AG04449 (cell line): Measurements from ENCODE around the gene ATXN1.
"Not testable (repeated sequence)": the region's sequence is repeated elsewhere in the genome, so short reads cannot be mapped to it uniquely, and the experiment has no call there.

Experiments used
- CTCF ChIA-PET: fragments of 350-600 bp; formaldehyde crosslinking; extraction: SDS; loops from one replicate; lab custom pipeline; 2021; ENCODE audit warnings: antibody characterized with exemption; lab: Yijun Ruan, JAX
- POLR2A ChIA-PET: fragments of 400-600, 350-600 bp; formaldehyde crosslinking; extraction: SDS; loops from one replicate; lab custom pipeline; 2020; ENCODE audit warnings: antibody characterized with exemption, inconsistent platforms; lab: Yijun Ruan, JAX
- DNase-seq: peaks from one replicate; pipeline ENCODE4 v3.0.0-alpha.2; 2010; ENCODE audit warnings: low read depth, low spot score
- H3K4me3 ChIP-seq: 2 replicates; pipeline ENCODE4 v1.5.1; 2011; ENCODE audit warnings: low read depth, mild to moderate bottlenecking, control low read depth, low read length
- TF ChIP-seq, protein P1 (sequence below): IDR thresholded peaks from one replicate; pipeline ENCODE4 v1.5.1; 2011; ENCODE audit warnings: mild to moderate bottlenecking, moderate library complexity, low read length, control low read depth, inconsistent platforms; ENCODE audit not compliant: insufficient read depth; ENCODE audit errors: missing control alignments

The ATXN1 gene

DNA sequence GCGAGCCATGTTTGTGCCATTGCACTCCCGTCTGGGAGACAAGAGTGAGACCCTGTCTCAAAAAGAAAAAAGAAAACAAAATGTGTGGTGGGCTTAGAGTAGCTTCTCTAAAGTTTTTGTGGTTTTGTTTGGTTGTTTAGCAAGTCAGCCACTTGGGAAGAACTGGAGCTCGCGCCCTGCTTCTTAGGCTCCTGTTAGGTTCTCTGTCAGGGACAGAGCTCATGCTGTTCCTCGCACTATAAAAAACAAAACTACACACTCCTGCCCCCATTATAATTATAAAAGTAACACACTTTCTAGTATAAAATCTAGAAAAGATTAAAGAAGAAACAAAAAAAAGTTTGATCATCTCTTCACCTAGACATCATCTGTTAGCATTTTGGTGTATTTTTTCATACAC, 489.8 kb downstream of the ATXN1 start:
- ChIA-PET CTCF (interaction anchor here (4.8 kb wide), 1 partner anchor 14 kb away, joined by 27 read pairs; no protein-coding TSS in a partner anchor), POLR2A (no interaction called here)
- DNase-seq, result no peak
- no peak overlapping the region for H3K4me3 ChIP-seq
- TF ChIP-seq, protein P1, sequence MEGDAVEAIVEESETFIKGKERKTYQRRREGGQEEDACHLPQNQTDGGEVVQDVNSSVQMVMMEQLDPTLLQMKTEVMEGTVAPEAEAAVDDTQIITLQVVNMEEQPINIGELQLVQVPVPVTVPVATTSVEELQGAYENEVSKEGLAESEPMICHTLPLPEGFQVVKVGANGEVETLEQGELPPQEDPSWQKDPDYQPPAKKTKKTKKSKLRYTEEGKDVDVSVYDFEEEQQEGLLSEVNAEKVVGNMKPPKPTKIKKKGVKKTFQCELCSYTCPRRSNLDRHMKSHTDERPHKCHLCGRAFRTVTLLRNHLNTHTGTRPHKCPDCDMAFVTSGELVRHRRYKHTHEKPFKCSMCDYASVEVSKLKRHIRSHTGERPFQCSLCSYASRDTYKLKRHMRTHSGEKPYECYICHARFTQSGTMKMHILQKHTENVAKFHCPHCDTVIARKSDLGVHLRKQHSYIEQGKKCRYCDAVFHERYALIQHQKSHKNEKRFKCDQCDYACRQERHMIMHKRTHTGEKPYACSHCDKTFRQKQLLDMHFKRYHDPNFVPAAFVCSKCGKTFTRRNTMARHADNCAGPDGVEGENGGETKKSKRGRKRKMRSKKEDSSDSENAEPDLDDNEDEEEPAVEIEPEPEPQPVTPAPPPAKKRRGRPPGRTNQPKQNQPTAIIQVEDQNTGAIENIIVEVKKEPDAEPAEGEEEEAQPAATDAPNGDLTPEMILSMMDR, result no peak

DNA sequence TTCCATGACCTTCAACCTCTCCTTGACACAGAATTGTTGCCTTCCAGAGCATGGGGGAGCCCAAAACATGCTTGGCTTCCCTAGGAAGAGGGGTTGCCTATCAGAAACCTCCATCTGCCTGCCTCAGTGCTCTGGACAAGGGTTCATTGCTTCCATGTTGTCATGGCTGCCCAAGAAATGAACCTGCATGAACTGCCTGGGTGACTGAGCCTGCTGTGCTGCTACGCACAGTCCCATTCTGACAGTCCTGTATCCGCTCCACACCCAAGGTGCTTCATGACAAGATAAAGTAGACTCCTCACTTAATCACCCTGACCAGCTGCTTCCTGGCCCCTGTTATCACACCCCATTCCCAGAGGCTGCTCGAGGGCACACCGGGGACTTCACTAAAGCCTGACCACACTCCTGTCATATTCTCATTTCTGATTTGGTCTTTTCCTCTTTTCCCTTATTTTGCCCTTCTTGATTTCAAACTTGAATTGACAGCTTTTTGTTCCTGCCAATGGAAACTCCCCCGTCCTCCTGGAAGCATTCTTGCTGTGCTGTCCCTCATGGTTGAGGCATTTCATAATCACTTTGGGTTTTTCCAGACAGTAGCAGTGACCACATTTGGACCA, 491.0 kb downstream of the ATXN1 start:
- no peak for DNase-seq
- TF ChIP-seq, protein P1, result no peak
- CTCF ChIA-PET, result interaction anchor here (4.8 kb wide), 1 partner anchor 15 kb away, joined by 27 read pairs; no protein-coding TSS in a partner anchor
- no peak overlapping the region for H3K4me3 ChIP-seq
- POLR2A ChIA-PET, result no interaction called here

DNA sequence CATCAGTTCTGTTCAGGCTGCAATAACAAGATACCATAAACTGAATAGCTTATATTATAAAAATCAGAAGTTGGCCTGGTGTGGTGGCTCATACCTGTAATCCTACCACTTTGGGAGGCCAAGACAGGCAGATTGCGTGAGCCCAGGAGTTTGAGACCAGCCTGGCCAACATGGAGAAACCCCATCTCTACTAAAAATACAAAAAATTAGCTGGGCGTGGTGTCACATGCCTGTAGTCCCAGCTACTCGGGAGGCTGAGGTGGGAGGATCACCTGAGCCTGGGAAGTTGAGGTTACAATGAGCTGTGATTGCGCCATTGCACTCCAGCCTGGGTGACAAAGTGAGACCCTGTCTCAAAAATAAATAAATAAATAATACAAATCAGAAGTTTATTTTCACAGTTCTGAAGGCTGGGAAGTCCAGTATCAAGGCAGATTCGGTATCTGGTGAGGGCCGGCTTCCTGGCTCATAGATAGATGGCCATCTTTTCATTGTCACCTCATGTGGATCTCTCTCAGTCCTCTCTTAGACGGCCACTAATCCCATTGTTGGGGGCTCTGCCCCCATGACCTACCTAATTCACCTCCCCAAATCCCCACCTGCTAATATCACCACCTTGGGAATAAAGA, 491.7 kb downstream of the ATXN1 start:
- CTCF ChIA-PET, result interaction anchor here (1.2 to 4.8 kb wide), 3 partner anchors 8 to 16 kb away, joined by 3 to 27 read pairs (median 4); no protein-coding TSS in a partner anchor
- POLR2A ChIA-PET, DNase-seq, H3K4me3 ChIP-seq: not testable (repeated sequence)

DNA sequence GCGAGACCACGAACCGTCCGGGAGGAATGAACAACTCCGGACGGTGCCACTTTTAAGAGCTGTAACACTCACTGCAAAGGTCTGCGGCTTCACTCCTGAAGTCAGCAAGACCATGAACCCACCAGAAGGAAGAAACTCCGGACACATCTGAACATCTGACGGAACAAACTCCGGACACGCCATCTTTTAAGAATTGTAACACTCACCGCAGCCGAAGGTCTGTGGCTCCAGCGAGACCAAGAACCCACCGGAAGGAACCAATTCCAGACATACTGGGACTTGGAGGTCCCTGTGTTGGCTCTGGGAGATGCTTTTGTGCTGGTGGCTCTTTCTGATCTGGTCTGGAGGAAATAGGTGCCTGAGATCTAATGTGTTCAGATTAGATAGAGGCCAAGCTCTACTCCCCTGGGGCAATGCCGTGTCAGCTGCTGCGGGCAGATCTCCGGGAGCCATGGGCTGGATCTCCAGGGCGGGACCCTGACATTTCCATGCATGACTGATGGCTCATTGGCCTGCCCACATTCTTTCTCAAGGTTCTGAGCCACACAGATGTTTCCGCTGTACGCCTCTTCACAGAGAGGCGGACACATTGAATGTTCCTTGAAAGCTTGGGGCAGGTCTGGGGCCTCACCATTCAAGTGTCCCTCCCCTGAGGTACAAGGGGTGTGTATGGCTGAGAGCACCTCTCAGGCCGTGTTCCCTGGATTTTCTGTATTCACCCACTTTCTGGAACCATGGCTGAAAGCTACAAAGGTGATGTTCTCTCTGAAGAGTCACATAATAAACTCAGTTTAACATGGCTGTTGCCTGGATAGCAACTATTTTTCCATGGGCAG, 493.6 kb downstream of the ATXN1 start:
- POLR2A ChIA-PET, result no interaction called here
- DNase-seq, result no peak
- CTCF ChIA-PET, result interaction anchor here (1.1 to 4.8 kb wide), 4 partner anchors 9 to 18 kb away, joined by 4 to 27 read pairs (median 6); no protein-coding TSS in a partner anchor
- no peak overlapping the region for H3K4me3 ChIP-seq
- TF ChIP-seq, protein P1, result no peak

DNA sequence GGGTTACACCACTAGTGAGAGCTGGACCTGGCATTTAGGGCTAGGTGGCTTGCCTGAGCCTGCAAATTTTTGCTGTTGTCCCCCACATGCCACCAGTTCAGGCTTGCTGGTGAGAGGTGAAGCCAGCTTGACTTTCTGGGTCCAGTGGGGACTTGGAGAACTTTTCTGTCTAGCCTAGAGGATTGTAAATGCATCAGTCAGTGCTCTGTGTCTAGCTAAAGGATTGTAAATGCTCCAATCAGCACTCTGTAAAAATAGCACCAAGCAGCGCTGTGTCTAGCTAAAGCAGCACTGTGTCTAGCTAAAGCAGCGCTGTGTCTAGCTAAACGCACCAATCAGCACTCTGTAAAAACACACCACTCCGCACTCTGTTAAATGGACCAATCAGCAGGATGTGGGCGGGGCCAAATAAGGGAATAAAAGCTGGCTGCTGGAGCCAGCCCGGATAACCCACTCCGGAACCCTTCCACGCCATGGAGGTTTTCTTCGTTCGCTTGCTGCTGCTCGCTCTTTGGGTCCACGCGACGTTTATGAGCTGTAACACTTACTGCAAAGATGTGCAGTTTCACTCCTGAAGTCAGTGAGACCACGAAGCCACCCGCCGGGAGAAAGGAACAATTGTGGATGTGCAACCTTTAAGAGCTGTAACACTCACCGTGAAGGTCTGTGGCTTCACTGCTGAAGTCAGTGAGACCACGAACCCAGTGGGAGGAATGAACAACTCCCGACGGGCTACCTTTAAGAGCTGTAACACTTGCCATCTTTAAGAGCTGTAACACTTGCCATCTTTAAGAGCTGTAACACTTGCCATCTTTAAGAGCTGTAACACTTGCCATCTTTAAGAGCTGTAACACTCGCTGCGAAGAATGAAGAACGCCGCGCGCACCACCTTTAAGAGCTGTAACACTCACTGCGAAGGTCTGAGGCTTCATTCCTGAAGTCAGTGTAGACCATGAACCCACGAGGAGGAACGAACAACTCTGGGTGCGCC, 495.6 kb downstream of the ATXN1 start:
- CTCF ChIA-PET, result interaction anchor here (1.3 to 1.8 kb wide), 2 partner anchors 11 to 20 kb away, joined by 5 read pairs; no protein-coding TSS in a partner anchor
- no peak for DNase-seq
- TF ChIP-seq, protein P1, result no peak
- no peak overlapping the region for H3K4me3 ChIP-seq
- POLR2A ChIA-PET, result no interaction called here

DNA sequence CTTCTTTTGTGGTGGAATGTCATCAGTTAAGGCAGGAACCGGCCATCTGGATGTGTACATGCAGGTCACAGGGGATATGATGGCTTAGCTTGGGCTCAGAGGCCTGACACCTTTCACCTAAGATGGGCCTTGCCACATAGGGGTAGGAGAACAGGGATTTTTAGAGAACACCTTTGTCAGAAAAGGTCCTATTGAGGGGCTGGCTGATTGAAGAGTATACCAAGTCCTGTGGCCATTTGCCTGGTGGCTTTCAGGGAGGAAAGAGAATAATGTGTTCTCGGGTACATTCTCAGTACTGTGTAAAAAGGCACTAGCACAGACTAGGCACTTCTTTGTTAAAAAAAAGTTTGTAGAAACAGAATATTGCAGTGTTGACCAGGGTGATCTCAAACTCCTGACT, 496.5 kb downstream of the ATXN1 start:
- ChIA-PET POLR2A (no interaction called here), CTCF (interaction anchor here (1.3 to 1.8 kb wide), 2 partner anchors 12 to 21 kb away, joined by 5 read pairs; no protein-coding TSS in a partner anchor)

DNA sequence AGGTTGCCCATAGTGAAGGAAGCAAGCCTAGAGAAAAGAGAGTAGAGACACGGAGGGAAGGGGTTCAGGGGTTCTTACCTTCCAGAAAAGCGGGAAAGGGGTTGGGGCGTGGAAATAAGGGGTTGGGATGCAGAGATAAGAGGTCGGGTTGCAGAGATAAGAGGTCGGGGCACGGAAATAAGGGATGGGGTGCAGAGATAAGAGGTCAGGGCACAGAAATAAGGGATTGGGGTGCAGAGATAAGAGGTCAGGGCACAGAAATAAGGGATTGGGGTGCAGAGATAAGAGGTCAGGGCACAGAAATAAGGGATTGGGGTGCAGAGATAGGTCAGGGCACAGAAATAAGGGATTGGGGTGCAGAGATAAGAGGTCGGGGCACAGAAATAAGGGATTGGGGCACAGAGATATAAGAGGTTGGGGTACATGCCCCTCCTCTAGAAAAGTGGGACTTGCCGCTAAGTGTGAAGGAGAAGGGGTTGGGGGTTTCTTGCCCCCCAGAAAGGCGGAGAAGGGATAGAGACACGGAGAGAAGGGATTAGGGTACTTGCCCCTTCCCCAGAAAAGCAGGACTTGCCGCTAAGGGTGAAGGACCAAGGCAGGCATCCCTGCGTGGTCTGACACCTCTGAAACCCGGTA, 497.7 kb downstream of the ATXN1 start:
- DNase-seq, CTCF ChIA-PET, POLR2A ChIA-PET, H3K4me3 ChIP-seq: not testable (repeated sequence)

More for the DNA sequence above, 496.5 kb downstream of the ATXN1 start:
- no peak for DNase-seq
- H3K4me3 ChIP-seq, result no peak overlapping the region
- TF ChIP-seq, protein P1, result no peak

DNA sequence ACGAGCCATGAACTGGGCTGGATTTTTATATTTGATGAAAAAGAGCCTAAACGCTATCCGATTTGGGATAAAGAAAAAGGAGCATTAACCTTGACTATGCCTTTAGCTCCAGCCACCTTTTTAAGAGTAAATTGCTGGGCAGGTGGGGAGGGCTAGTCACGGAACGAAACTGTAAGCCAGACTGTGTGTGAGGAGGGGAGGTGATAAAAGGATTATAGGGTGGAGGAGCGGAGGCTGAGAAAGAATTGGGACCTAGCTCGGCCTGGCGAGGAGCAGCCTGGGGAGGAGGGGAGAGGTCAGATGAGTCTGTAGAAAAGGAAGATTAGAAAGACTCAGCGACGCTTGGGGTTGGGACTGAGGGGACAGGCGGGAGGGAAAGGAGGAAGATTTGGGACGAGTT, 498.5 kb downstream of the ATXN1 start:
- H3K4me3 ChIP-seq, POLR2A ChIA-PET, CTCF ChIA-PET, DNase-seq: not testable (repeated sequence)
